Astrocyte (in vitro differentiated cells and primary cell): Measurements from ENCODE around the gene NDUFA6. TPM values are rescaled to one million over a fixed set of nuclear protein-coding genes. Genes with fewer than 3 reads are reported as not detected.
A peak's percentile ranks its signal among the peaks of the same experiment; 100 is the strongest.

Experiments used
- DNase-seq: peaks from one replicate; pipeline ENCODE4 v3.0.0-alpha.2; 2010; ENCODE audit warnings: low read depth
- FAIRE-seq: peaks from 2 replicates; lab custom pipeline; 2011; peaks lifted over from hg19 to GRCh38; lab: Jason Lieb, UNC
- H2AFZ ChIP-seq: 2 replicates; pipeline ENCODE4 v1.6.0; 2012; ENCODE audit warnings: low read depth, low read length, inconsistent platforms
- H3K27ac ChIP-seq: 2 replicates; pipeline ENCODE4 v1.5.1; 2011; ENCODE audit warnings: low read depth, low read length, inconsistent platforms
- H3K27me3 ChIP-seq: 2 replicates; pipeline ENCODE4 v1.6.0; 2011; ENCODE audit warnings: low read length, inconsistent platforms; ENCODE audit not compliant: insufficient read depth
- H3K36me3 ChIP-seq: 2 replicates; pipeline ENCODE4 v1.5.1; 2011; ENCODE audit warnings: low read length, inconsistent platforms; ENCODE audit not compliant: insufficient read depth
- H3K4me1 ChIP-seq: 2 replicates; pipeline ENCODE4 v1.5.1; 2011; ENCODE audit warnings: low read length, inconsistent platforms; ENCODE audit not compliant: insufficient read depth
- H3K4me2 ChIP-seq: 2 replicates; pipeline ENCODE4 v1.6.0; 2012; ENCODE audit warnings: low read length, inconsistent platforms
- H3K4me3 ChIP-seq: 2 replicates; pipeline ENCODE4 v1.5.1; 2011; ENCODE audit warnings: low read depth, mild to moderate bottlenecking, low read length, inconsistent platforms; ENCODE audit not compliant: insufficient read depth
- H3K79me2 ChIP-seq: 2 replicates; pipeline ENCODE4 v1.6.0; 2012; ENCODE audit warnings: mild to moderate bottlenecking, low read length, inconsistent platforms; ENCODE audit not compliant: insufficient read depth
- H3K9ac ChIP-seq: 2 replicates; pipeline ENCODE4 v1.6.0; 2012; ENCODE audit warnings: mild to moderate bottlenecking, low read length, inconsistent platforms
- H3K9me3 ChIP-seq: 2 replicates; pipeline ENCODE4 v1.5.1; 2012; ENCODE audit warnings: low read depth, mild to moderate bottlenecking, low read length, inconsistent platforms; ENCODE audit not compliant: insufficient read depth
- H4K20me1 ChIP-seq: 2 replicates; pipeline ENCODE4 v1.6.0; 2012; ENCODE audit warnings: low read length, inconsistent platforms; ENCODE audit not compliant: insufficient read depth
- H3K27ac Mint-ChIP-seq: one replicate; pipeline ENCODE4 v1.8.0; 2021; ENCODE audit warnings: mild to moderate bottlenecking, mixed read lengths; ENCODE audit not compliant: unreplicated experiment
- H3K27me3 Mint-ChIP-seq: one replicate; pipeline ENCODE4 v1.8.0; 2021; ENCODE audit warnings: low read depth, mixed read lengths; ENCODE audit not compliant: unreplicated experiment
- H3K36me3 Mint-ChIP-seq: one replicate; pipeline ENCODE4 v1.8.0; 2021; ENCODE audit warnings: low read depth, mixed read lengths; ENCODE audit not compliant: unreplicated experiment
- H3K4me1 Mint-ChIP-seq: one replicate; pipeline ENCODE4 v1.8.0; 2021; ENCODE audit warnings: low read depth, mixed read lengths; ENCODE audit not compliant: unreplicated experiment
- H3K4me3 Mint-ChIP-seq: one replicate; pipeline ENCODE4 v1.8.0; 2021; ENCODE audit warnings: mild to moderate bottlenecking, moderate library complexity, mixed read lengths; ENCODE audit not compliant: unreplicated experiment
- H3K9me3 Mint-ChIP-seq: one replicate; pipeline ENCODE4 v1.8.0; 2021; ENCODE audit warnings: mild to moderate bottlenecking, mixed read lengths; ENCODE audit not compliant: unreplicated experiment
- CTCF ChIP-seq: IDR thresholded peaks from 2 replicates; pipeline ENCODE4 v1.5.1; 2011; ENCODE audit warnings: low read depth, mild to moderate bottlenecking, inconsistent platforms, low read length, moderate library complexity; ENCODE audit not compliant: insufficient read depth
- EZH2 ChIP-seq: IDR thresholded peaks from 2 replicates; pipeline ENCODE4 v1.6.1; 2012; ENCODE audit warnings: mild to moderate bottlenecking, low read length, inconsistent platforms; ENCODE audit not compliant: insufficient read depth
- total RNA-seq: library from RNA; stranded (reverse); gene quantifications from 2 replicates; pipeline ENCODE4 v1.2.1, GENCODE V29; 2021

NDUFA6 gene
- total RNA-seq, 1 donor from 2014 or later = 58.6 TPM

- Histone ChIP-seq H4K20me1 (no peaks in the 10 kb centered on the region), H3K9me3 (no peaks in the 10 kb centered on the region), H3K36me3 (no peaks in the 10 kb centered on the region), H3K27me3 (no peaks in the 10 kb centered on the region), H3K79me2 (peaks cover 14% of the 10 kb centered on the region), H3K4me2 (peak overlapping the region; percentile 85), H3K27ac (peak overlapping the region; percentile 64), H3K4me3 (peak overlapping the region; percentile 48), H3K9ac (peak overlapping the region; percentile 90), H2AFZ (peak overlapping the region; percentile 86), H3K4me1 (peaks cover 25% of the 10 kb centered on the region)
- DNase-seq (no peak), FAIRE-seq (no peak)
- Mint-ChIP-seq H3K27ac (no peak overlapping the region), H3K4me3 (no peak overlapping the region), H3K36me3 (peaks cover 2% of the 10 kb centered on the region), H3K27me3 (no peaks in the 10 kb centered on the region), H3K4me1 (no peaks in the 10 kb centered on the region), H3K9me3 (peaks cover 13% of the 10 kb centered on the region)
- TF ChIP-seq CTCF (no peak), EZH2 (no peak)
These were observed 15.5 kb downstream of the NDUFA6 start for GRCh38 chr22:42074846-42075676.

- H3K4me1 Mint-ChIP-seq = no peaks in the 10 kb centered on the region
- Histone ChIP-seq H2AFZ (peak within 1 kb of the TSS; percentile 86), H3K4me1 (peaks cover 29% of the 10 kb centered on the region), H4K20me1 (no peaks in the 10 kb centered on the region), H3K79me2 (peaks cover 14% of the 10 kb centered on the region), H3K4me3 (peak within 1 kb of the TSS; percentile 51), H3K9me3 (no peaks in the 10 kb centered on the region), H3K36me3 (no peaks in the 10 kb centered on the region), H3K9ac (peak within 1 kb of the TSS; percentile 90), H3K27me3 (no peaks in the 10 kb centered on the region), H3K27ac (peak within 1 kb of the TSS; percentile 64), H3K4me2 (peak within 1 kb of the TSS; percentile 85)
- H3K9me3 Mint-ChIP-seq = peaks cover 13% of the 10 kb centered on the region
- H3K27ac Mint-ChIP-seq = no peak within 1 kb of the TSS
- FAIRE-seq (no peak), DNase-seq (no peak)
- TF ChIP-seq EZH2 (no peak), CTCF (no peak)
- no peaks in the 10 kb centered on the region for H3K27me3 Mint-ChIP-seq
- H3K36me3 Mint-ChIP-seq = peaks cover 2% of the 10 kb centered on the region
- no peak within 1 kb of the TSS for H3K4me3 Mint-ChIP-seq
These were observed 16.3 kb downstream of the NDUFA6 start, which contains the start of gene PHETA2 for GRCh38 chr22:42074132-42074811. Gene PHETA2, plus strand, starts transcription at chr22:42074248. Its CDS starts 3,046 bp downstream, at chr22:42077294.
